ENCODE measurements around the gene SPAG4. TPM values are rescaled to one million over a fixed set of nuclear protein-coding genes. Genes with fewer than 3 reads are reported as not detected.

Gene SPAG4
- 6.5 and 7.8 TPM in 2 replicates for total RNA-seq

GRCh38 chr20:35615667-35616464, at the start of gene SPAG4:
Gene SPAG4, plus strand, starts transcription at chr20:35615829. Its CDS starts 175 bp downstream, at chr20:35616004.

GRCh38 chr20:35664466-35665206, 49.0 kb downstream of the SPAG4 start, which contains the start of the genes CPNE1 and RBM12:
Gene CPNE1, minus strand, starts transcription at chr20:35664900. Its CDS starts 31,977 bp downstream, at chr20:35632923.
Gene RBM12, minus strand, starts transcription at chr20:35664900. Its CDS starts 9,578 bp downstream, at chr20:35655322.

Small RNA genes within 50 kb of the gene (small RNA-seq; reads per million reads assigned to genes)
- gene RNU6-759P (not detected), gene RPL37P1 (not detected)

Other genes with a start within 250 kb of the SPAG4 start
- 20.7 and 21.9 TPM in 2 replicates for gene UQCC1, start 203.9 kb upstream of the SPAG4 start, total RNA-seq
- gene GDF5, start 177.6 kb upstream of the SPAG4 start, total RNA-seq = 0.29 and 0.66 TPM in 2 replicates
- gene CEP250, start 160.2 kb upstream of the SPAG4 start, total RNA-seq = 23.5 and 30.2 TPM in 2 replicates
- gene C20orf173, start 86.2 kb upstream of the SPAG4 start, total RNA-seq = not detected in 2 replicates
- gene ERGIC3, start 73.8 kb upstream of the SPAG4 start, total RNA-seq = 168 and 229 TPM in 2 replicates
- gene CPNE1, start 49.1 kb downstream of the SPAG4 start, total RNA-seq = 78.2 and 151 TPM in 2 replicates
- 94.6 and 97.2 TPM in 2 replicates for gene RBM12, start 49.1 kb downstream of the SPAG4 start, total RNA-seq
- 15.6 and 17.1 TPM in 2 replicates for gene NFS1, start 83.5 kb downstream of the SPAG4 start, total RNA-seq
- gene ROMO1, start 83.6 kb downstream of the SPAG4 start, total RNA-seq = 128 and 146 TPM in 2 replicates
- gene RBM39, start 126.4 kb downstream of the SPAG4 start, total RNA-seq = 326 and 336 TPM in 2 replicates
- gene PHF20, start 156.2 kb downstream of the SPAG4 start, total RNA-seq = 40.3 and 42.3 TPM in 2 replicates

Measured in thoracic aorta endothelial cell (primary cell).